MCF 10A (cell line): ENCODE data around the gene PCNP. TPM values are rescaled to one million over a fixed set of nuclear protein-coding genes. Genes with fewer than 3 reads are reported as not detected.
"Not testable (repeated sequence)": the region's sequence is repeated elsewhere in the genome, so short reads cannot be mapped to it uniquely, and the experiment has no call there.

Experiments
- BruUV-seq: library from RNA; stranded (reverse); fragments of 400-500 nt; replicated peaks from 2 replicates; lab custom pipeline; 2021; lab: Mats Ljungman, UMichigan
- CTCF ChIA-PET: fragments of 300-600 bp; sonication (Branson Sonifier 250); formaldehyde crosslinking; extraction: SDS; loops from one replicate; lab custom pipeline; 2021; ENCODE audit warnings: antibody characterized with exemption, inconsistent platforms; lab: Yijun Ruan, JAX
- POLR2A ChIA-PET: fragments of 300-600, 350-650 bp; sonication (Branson Sonifier 250); formaldehyde crosslinking; extraction: SDS; loops from one replicate; lab custom pipeline; 2020; ENCODE audit warnings: antibody characterized with exemption, inconsistent platforms; lab: Yijun Ruan, JAX
- DNase-seq: peaks from one replicate; pipeline ENCODE4 v3.0.0-alpha.2; 2018; ENCODE audit not compliant: unreplicated experiment
- H3K27ac Mint-ChIP-seq: one replicate; pipeline ENCODE4 v1.8.0; 2022; ENCODE audit warnings: mild to moderate bottlenecking, low read depth, mixed read lengths; ENCODE audit not compliant: unreplicated experiment
- H3K27me3 Mint-ChIP-seq: one replicate; pipeline ENCODE4 v1.8.0; 2022; ENCODE audit warnings: mixed read lengths; ENCODE audit not compliant: insufficient read depth, unreplicated experiment
- H3K36me3 Mint-ChIP-seq: one replicate; pipeline ENCODE4 v1.8.0; 2022; ENCODE audit warnings: mild to moderate bottlenecking, moderate library complexity, mixed read lengths; ENCODE audit not compliant: insufficient read depth, unreplicated experiment
- H3K4me1 Mint-ChIP-seq: one replicate; pipeline ENCODE4 v1.8.0; 2022; ENCODE audit warnings: mixed read lengths; ENCODE audit not compliant: insufficient read depth, unreplicated experiment
- H3K4me3 Mint-ChIP-seq: one replicate; pipeline ENCODE4 v1.8.0; 2022; ENCODE audit warnings: mild to moderate bottlenecking, moderate library complexity, mixed read lengths; ENCODE audit not compliant: unreplicated experiment
- H3K9me3 Mint-ChIP-seq: one replicate; pipeline ENCODE4 v1.8.0; 2022; ENCODE audit warnings: mixed read lengths; ENCODE audit not compliant: unreplicated experiment
- intact Hi-C: fragments of 100-400 bp; cut with micrococcal nuclease; formaldehyde crosslinking; loops from 2 replicates; pipeline ENCODE4 v1.14.1; 2022
- total RNA-seq: library from RNA; stranded (reverse); gene quantifications from 2 replicates; pipeline ENCODE4 v1.2.3, GENCODE V29; 2022
- TF ChIP-seq, protein P1 (sequence below): fragments of 200-600 bp; IDR thresholded peaks from one replicate; pipeline ENCODE4 v1.8.0; 2022; ENCODE audit warnings: antibody characterized with exemption, mild to moderate bottlenecking; ENCODE audit not compliant: unreplicated experiment

PCNP gene
- total RNA-seq, 1 experiment from 2014 or later, result 229 TPM

DNA sequence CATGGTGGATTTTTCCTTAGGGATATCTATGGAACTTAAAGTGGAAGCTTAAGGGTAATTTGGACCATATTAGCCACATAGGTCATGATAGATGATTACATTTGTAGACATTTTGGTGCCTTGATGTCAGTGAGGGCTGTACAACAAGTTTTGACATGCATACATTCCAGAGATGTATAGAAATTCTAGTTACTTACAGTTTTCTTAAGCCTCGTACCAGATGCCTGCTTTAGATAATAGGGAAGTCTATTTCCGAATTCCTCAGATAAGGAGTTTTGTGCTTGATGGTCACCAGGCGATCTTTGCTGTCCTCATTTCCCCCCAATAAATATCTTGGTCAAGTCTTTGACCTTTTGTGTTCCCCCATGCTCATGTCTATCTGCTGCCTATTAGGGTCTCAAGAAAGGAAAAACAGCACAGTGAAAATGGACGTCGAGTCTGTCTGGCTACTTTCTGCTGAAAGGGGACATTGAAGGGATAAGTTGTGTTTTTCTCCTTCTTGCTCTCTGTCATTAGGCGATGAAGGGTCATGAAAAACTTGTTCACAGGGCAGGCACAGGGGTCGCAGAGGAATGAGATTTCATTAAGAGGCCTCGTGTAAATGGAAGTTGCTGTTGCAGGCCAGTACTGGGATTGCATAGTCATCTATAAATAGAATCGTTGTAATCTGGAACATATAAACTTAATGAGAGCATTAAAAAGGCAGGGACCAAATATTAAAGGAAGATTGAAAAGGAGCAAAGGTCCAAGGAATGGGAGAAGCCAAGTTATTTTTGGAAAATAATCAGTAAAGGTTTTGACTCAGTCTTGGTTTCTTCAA lies 41.0 kb upstream of the PCNP start:
- no peak overlapping the region for H3K4me3 Mint-ChIP-seq
- POLR2A ChIA-PET, result no interaction called here

GRCh38 chr3:101533603-101533968 lies 40.4 kb upstream of the PCNP start:
- Mint-ChIP-seq H3K27me3 (peaks cover 11% of the 10 kb centered on the region), H3K4me1 (peaks cover 16% of the 10 kb centered on the region), H3K27ac (no peak overlapping the region), H3K4me3 (no peak overlapping the region), H3K9me3 (no peaks in the 10 kb centered on the region), H3K36me3 (no peaks in the 10 kb centered on the region)
- BruUV-seq, result no TSS peak
- DNase-seq, result no peak
- CTCF ChIA-PET, result no interaction called here
- intact Hi-C loops, result no loop called here
- POLR2A ChIA-PET, result no interaction called here
- TF ChIP-seq, protein P1, sequence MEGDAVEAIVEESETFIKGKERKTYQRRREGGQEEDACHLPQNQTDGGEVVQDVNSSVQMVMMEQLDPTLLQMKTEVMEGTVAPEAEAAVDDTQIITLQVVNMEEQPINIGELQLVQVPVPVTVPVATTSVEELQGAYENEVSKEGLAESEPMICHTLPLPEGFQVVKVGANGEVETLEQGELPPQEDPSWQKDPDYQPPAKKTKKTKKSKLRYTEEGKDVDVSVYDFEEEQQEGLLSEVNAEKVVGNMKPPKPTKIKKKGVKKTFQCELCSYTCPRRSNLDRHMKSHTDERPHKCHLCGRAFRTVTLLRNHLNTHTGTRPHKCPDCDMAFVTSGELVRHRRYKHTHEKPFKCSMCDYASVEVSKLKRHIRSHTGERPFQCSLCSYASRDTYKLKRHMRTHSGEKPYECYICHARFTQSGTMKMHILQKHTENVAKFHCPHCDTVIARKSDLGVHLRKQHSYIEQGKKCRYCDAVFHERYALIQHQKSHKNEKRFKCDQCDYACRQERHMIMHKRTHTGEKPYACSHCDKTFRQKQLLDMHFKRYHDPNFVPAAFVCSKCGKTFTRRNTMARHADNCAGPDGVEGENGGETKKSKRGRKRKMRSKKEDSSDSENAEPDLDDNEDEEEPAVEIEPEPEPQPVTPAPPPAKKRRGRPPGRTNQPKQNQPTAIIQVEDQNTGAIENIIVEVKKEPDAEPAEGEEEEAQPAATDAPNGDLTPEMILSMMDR, result no peak

More for the DNA sequence above, 41.0 kb upstream of the PCNP start:
- CTCF ChIA-PET, result no interaction called here
- Mint-ChIP-seq H3K27me3 (peaks cover 6% of the 10 kb centered on the region), H3K36me3 (no peaks in the 10 kb centered on the region), H3K4me1 (peaks cover 16% of the 10 kb centered on the region), H3K27ac (no peak overlapping the region), H3K9me3 (no peaks in the 10 kb centered on the region)
- BruUV-seq, result no TSS peak
- TF ChIP-seq, protein P1, result no peak
- no peak for DNase-seq
- intact Hi-C loops, result no loop called here

- ChIA-PET POLR2A (no interaction called here), CTCF (interaction anchor here (0.9 to 1.5 kb wide), 2 partner anchors 15 to 214 kb away, joined by 3 to 5 read pairs; no protein-coding TSS in a partner anchor)
- Mint-ChIP-seq H3K27ac (no peak overlapping the region), H3K4me1 (peaks cover 16% of the 10 kb centered on the region), H3K36me3 (no peaks in the 10 kb centered on the region), H3K9me3 (no peaks in the 10 kb centered on the region), H3K27me3 (peaks cover 28% of the 10 kb centered on the region), H3K4me3 (no peak overlapping the region)
- BruUV-seq, result no TSS peak
- no peak for DNase-seq
- intact Hi-C loops, result no loop called here
- TF ChIP-seq, protein P1, result no peak
Observed at GRCh38 chr3:101535221-101535620, 38.8 kb upstream of the PCNP start.

DNA sequence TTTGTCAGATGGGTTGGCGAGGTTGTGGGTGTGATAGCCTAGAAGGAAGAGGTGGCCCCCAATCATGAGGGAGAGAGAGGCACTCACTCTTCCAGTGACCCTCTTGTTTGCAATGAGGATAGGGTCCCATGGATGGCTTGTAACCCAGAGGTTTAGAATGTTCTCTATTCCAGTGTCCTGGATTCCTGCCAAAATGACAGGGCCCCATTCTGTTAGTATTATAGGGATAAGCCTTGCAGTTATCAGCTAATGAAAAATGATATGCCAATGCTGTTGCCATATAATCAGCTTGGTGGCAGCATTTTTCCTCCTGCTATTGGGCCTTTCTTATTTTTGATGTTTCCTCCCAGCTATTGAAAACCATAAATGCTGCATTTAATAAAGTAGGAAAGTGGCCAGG lies 37.7 kb upstream of the PCNP start:
- TF ChIP-seq, protein P1, result no peak
- H3K27me3 Mint-ChIP-seq, result peaks cover 29% of the 10 kb centered on the region
- peaks cover 16% of the 10 kb centered on the region for H3K4me1 Mint-ChIP-seq
- H3K36me3 Mint-ChIP-seq, result no peaks in the 10 kb centered on the region
- intact Hi-C loops, result no loop called here
- H3K9me3 Mint-ChIP-seq, result no peaks in the 10 kb centered on the region
- no peak for DNase-seq
- CTCF ChIA-PET, result interaction anchor here (1.5 kb wide), 1 partner anchor 16 kb away, joined by 5 read pairs; no protein-coding TSS in a partner anchor
- no TSS peak for BruUV-seq
- no peak overlapping the region for H3K27ac Mint-ChIP-seq
- POLR2A ChIA-PET, result no interaction called here
- no peak overlapping the region for H3K4me3 Mint-ChIP-seq

DNA sequence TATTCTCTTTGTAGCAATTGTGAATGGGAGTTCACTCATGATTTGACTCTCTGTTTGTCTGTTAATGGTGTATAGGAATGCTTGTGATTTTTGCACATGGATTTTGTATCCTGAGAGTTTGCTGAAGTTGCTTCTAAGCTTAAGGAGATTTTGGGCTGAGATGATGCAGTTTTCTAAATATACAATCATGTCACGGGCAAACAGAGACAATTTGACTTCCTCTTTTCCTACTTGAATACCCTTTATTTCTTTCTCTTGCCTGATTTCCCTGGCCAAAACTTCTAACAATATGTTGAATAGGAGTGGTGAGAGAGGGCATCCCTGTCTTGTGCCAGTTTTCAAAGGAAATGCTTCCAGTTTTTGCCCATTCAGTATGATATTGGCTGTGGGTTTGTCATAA lies 37.0 kb upstream of the PCNP start:
- peaks cover 29% of the 10 kb centered on the region for H3K27me3 Mint-ChIP-seq
- intact Hi-C loops, BruUV-seq: not testable (repeated sequence)

More for the DNA sequence above, 37.0 kb upstream of the PCNP start:
- H3K27ac Mint-ChIP-seq, H3K36me3 Mint-ChIP-seq, H3K9me3 Mint-ChIP-seq, DNase-seq, POLR2A ChIA-PET, H3K4me3 Mint-ChIP-seq: not testable (repeated sequence)
- CTCF ChIA-PET, result interaction anchor here (0.6 kb wide), 1 partner anchor 40 kb away, joined by 3 read pairs; no protein-coding TSS in a partner anchor
- H3K4me1 Mint-ChIP-seq, result peaks cover 16% of the 10 kb centered on the region
